ENCODE data around the gene ITK.
"Not testable (repeated sequence)": the region's sequence is repeated elsewhere in the genome, so short reads cannot be mapped to it uniquely, and the experiment has no call there.

The ITK gene

DNA sequence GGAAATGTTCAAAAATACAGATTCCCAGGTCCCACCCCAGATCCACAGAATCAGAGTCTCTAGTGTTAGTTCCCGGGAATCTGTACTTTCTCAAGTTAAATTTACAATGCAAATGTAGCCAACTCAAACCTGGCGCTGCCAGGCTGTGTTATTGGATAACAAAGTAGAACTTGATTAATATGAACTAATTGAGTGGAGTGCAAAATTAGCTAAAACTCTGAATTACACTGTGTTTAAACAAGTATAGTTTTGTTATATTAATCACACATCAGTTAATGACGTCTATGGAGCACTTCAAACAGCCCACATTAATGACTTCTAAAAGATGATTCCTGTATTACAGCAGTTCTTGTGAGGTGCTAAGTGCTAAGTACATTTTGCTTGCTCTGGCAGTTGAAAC is 52.9 kb downstream of the ITK start:
- Histone ChIP-seq H3K9ac (no peak overlapping the region), H4K20me1 (no peaks in the 10 kb centered on the region)

DNA sequence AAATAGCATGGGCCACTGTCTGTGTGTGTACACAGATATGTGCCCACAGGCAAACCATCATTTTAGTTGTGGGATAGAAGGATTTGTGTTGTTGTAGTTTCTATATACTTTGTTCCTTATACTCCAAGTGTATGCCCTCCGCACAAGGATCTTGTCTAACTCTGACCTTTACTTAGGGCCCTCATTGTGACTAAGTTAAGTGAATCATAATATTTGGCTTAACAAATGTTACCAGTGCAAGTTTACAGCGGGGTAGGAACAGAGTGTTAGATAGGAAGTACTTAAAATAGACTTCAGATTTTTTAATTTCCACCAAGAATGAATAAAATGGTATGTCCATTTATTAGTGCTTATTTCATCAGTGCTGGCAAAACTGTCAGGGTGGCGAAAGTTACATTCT is 55.8 kb downstream of the ITK start:
- no peak for TF ChIP-seq Cebpa-rat (IDR thresholded peaks at IDR 0.05)
- H3K27me3 ChIP-seq = no peaks in the 10 kb centered on the region
- no peak overlapping the region for H3K9ac ChIP-seq
- no peak overlapping the region for H3K4me2 ChIP-seq
- no peaks in the 10 kb centered on the region for H3K9me3 ChIP-seq
- H3K4me3 ChIP-seq = no peak overlapping the region
- no peaks in the 10 kb centered on the region for H4K20me1 ChIP-seq
- no peaks in the 10 kb centered on the region for H3K36me3 ChIP-seq
- H3K27ac ChIP-seq = no peak overlapping the region
- no peaks in the 10 kb centered on the region for H3K4me1 ChIP-seq

More for the DNA sequence above, 52.9 kb downstream of the ITK start:
- Histone ChIP-seq H3K9me3 (no peaks in the 10 kb centered on the region), H3K27me3 (no peaks in the 10 kb centered on the region), H3K4me1 (no peaks in the 10 kb centered on the region), H3K27ac (no peak overlapping the region), H3K4me3 (no peak overlapping the region), H3K4me2 (no peak overlapping the region), H3K36me3 (no peaks in the 10 kb centered on the region)
- TF ChIP-seq Cebpa-rat (IDR thresholded peaks at IDR 0.05) = no peak

DNA sequence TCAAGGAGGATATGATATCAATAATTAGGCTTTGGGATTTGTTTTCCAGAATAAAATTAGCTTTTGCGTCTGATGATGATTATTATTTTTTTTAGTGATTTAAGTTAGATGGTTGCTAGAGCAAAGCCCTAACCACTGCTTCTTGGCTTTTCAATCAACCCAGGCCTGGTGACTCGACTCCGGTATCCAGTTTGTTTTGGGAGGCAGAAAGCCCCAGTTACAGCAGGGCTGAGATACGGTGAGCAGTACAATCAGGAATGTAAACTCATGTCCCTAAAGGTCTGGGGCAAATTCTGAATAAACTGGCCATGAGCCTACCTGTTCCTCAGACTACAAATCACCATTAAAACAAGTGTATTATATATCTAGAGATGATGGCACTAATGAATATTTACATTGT is 60.8 kb downstream of the ITK start:
- Histone ChIP-seq H3K9ac (no peak overlapping the region), H3K27ac (no peak overlapping the region), H3K4me1 (no peaks in the 10 kb centered on the region), H3K4me2 (no peak overlapping the region), H3K27me3 (no peaks in the 10 kb centered on the region), H4K20me1 (no peaks in the 10 kb centered on the region), H3K9me3 (no peaks in the 10 kb centered on the region), H3K4me3 (no peak overlapping the region), H3K36me3 (no peaks in the 10 kb centered on the region)
- TF ChIP-seq Cebpa-rat (IDR thresholded peaks at IDR 0.05) = no peak

DNA sequence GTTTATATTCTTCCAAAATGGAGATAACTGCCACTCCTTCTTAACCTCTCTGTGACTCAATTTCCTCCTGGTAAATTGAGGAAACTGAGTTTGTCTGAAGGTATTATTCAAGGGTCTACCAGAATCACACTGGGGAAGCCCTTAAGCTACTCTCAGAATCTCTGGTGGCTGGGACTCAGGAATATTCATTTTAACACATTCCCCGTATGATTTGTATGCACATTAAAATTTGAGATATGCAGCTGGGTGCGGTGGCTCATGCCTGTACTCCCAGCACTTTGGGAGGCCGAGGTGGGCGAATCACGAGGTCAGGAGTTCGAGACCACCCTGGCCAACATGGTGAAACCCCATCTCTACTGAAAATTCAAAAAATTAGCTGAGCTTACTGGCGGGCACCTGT is 64.1 kb downstream of the ITK start:
- H3K9ac ChIP-seq, H4K20me1 ChIP-seq, H3K9me3 ChIP-seq, H3K36me3 ChIP-seq, H3K27me3 ChIP-seq, H3K27ac ChIP-seq, H3K4me3 ChIP-seq, H3K4me1 ChIP-seq, H3K4me2 ChIP-seq: not testable (repeated sequence)

DNA sequence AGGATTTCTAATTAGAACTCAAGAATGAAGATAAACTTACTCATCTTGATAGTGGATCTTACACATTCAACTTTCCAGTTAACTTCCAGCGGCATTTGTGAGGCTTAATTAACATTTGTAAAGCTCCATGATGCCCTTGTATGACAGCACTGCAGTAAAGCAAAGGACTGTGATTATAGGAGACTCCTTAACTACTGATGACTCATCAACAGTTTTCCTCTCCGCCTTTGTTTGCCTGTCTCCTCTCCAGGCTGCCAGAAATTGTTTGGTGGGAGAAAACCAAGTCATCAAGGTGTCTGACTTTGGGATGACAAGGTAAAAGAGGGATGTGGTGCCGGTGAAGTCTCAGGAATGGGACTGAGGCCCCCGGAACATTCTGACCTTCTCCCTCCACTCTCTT is 64.8 kb downstream of the ITK start:
- Histone ChIP-seq H3K36me3 (no peaks in the 10 kb centered on the region), H3K27me3 (no peaks in the 10 kb centered on the region), H4K20me1 (no peaks in the 10 kb centered on the region), H3K4me3 (no peak overlapping the region), H3K9me3 (no peaks in the 10 kb centered on the region), H3K4me1 (no peaks in the 10 kb centered on the region), H3K9ac (no peak overlapping the region), H3K4me2 (no peak overlapping the region), H3K27ac (no peak overlapping the region)
- TF ChIP-seq Cebpa-rat (IDR thresholded peaks at IDR 0.05) = no peak

DNA sequence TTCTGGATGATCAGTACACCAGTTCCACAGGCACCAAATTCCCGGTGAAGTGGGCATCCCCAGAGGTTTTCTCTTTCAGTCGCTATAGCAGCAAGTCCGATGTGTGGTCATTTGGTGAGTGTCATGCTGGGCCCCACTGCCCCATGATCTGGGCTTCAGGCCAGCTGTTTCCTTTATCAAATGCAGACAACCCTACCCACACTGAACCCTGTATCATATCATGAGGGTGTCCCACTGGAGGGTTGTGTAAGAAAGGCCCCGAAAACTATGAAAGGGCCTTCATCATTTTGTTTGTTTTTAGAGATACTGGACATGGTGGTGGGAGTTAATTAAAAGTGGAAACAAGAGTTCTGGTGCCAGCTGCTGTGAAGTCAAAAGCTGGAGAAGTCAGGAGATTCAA is 65.2 kb downstream of the ITK start:
- Histone ChIP-seq H3K4me3 (no peak overlapping the region), H3K9me3 (no peaks in the 10 kb centered on the region), H3K4me2 (no peak overlapping the region), H3K4me1 (no peaks in the 10 kb centered on the region), H3K27ac (no peak overlapping the region), H3K36me3 (no peaks in the 10 kb centered on the region), H4K20me1 (no peaks in the 10 kb centered on the region), H3K27me3 (no peaks in the 10 kb centered on the region), H3K9ac (no peak overlapping the region)
- no peak for TF ChIP-seq Cebpa-rat (IDR thresholded peaks at IDR 0.05)

DNA sequence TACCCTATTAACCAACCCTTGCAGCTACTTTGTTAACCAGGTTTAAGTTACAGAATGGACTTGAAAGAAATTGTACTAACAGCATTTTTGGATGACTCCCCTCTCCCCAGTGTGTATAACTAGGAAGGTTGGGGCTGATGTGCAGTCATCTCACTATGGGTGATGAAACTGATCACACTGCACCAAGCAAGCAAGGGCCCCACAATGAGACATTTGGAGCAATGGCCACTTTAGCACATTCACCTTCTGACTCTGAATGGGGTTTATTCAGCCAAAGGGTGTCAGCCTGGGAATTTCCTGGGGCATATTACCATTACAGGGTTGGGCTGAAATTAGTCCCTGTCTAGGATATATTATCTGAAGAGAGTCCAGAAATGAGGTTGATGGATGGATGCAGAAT is 66.6 kb downstream of the ITK start:
- Histone ChIP-seq H3K9ac (no peak overlapping the region), H3K27me3 (no peaks in the 10 kb centered on the region), H4K20me1 (no peaks in the 10 kb centered on the region), H3K27ac (no peak overlapping the region), H3K4me1 (peaks cover 3% of the 10 kb centered on the region), H3K4me2 (no peak overlapping the region), H3K4me3 (no peak overlapping the region), H3K36me3 (no peaks in the 10 kb centered on the region), H3K9me3 (no peaks in the 10 kb centered on the region)
- TF ChIP-seq Cebpa-rat (IDR thresholded peaks at IDR 0.05) = no peak

DNA sequence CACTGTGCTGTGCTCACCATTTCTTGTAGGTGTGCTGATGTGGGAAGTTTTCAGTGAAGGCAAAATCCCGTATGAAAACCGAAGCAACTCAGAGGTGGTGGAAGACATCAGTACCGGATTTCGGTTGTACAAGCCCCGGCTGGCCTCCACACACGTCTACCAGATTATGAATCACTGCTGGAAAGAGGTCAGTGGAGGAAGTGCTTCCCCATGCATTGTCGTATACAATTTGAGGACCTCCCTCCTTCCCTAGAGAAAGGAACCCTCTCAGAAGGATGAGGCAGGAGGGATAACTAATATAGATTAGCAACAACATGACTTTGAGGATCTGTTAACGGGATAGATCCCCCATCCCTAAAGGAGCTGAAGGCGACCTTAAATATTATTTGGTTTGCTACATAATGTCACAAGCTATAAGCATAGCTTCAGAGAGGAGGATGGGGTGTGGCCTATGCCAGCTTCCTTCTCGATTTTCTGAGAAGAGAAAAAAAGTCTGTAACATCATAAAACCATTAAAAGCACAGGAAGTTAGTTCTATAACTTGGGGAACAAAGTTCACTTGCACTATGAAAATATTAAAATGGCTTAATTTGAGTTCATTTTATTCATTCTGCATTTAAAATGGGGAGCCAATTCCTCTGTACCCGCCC is 68.3 kb downstream of the ITK start:
- Histone ChIP-seq H3K27me3 (no peaks in the 10 kb centered on the region), H3K4me3 (no peak overlapping the region), H3K27ac (no peak overlapping the region), H3K36me3 (no peaks in the 10 kb centered on the region), H3K9me3 (no peaks in the 10 kb centered on the region), H4K20me1 (no peaks in the 10 kb centered on the region), H3K9ac (no peak overlapping the region), H3K4me1 (peaks cover 20% of the 10 kb centered on the region), H3K4me2 (no peak overlapping the region)
- no peak for TF ChIP-seq Cebpa-rat (IDR thresholded peaks at IDR 0.05)

DNA sequence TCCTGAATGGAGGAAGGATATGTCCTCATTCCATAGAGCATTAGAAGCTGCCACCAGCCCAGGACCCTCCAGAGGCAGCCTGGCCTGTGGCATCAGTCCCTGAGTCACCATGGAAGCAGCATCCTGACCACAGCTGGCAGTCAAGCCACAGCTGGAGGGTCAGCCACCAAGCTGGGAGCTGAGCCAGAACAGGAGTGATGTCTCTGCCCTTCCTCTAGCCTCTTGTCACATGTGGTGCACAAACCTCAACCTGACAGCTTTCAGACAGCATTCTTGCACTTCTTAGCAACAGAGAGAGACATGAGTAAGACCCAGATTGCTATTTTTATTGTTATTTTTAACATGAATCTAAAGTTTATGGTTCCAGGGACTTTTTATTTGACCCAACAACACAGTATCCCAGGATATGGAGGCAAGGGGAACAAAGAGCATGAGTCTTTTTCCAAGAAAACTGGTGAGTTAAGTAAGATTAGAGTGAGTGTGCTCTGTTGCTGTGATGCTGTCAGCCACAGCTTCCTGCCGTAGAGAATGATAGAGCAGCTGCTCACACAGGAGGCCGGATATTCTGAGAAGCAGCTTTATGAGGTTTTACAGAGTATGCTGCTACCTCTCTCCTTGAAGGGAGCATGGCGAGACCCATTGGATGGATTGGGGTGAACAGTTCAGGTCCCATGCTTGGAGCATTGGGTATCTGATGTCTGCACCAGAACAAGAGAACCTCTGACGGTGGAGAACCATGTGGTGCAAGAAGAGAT is 72.2 kb downstream of the ITK start:
- H3K9ac ChIP-seq = peak overlapping the region; percentile 56; the same call in 1 of the 2 replicates
- TF ChIP-seq Cebpa-rat (IDR thresholded peaks at IDR 0.05) = no peak
- no peak overlapping the region; the same call in 1 of the 2 replicates for H3K4me3 ChIP-seq
- H3K27me3 ChIP-seq = no peaks in the 10 kb centered on the region
- no peaks in the 10 kb centered on the region for H4K20me1 ChIP-seq
- H3K27ac ChIP-seq = peak overlapping the region; percentile 71
- peaks cover 3% of the 10 kb centered on the region; the same call in 1 of the 2 replicates for H3K9me3 ChIP-seq
- peaks cover 30% of the 10 kb centered on the region for H3K4me1 ChIP-seq
- peak overlapping the region; percentile 85 for H3K4me2 ChIP-seq
- no peaks in the 10 kb centered on the region for H3K36me3 ChIP-seq

DNA sequence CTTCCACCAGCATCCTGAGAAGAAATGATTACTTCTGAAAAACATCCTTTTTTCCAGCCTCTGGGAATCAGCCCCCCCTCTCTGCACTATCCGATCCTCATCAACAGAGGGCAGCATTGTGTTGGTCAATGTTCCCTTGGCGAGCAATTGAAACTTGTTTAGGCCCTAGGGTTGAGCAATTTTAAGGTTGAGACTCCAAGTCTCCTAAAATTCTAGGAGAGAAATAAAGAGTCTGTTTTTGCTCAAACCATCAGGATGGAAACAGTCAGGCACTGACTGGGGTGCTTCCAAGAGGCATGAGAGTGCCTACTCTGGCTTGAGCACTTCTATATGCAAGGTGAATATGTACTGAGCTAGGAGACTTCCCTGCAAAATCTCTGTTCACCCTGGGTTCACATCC is 72.9 kb downstream of the ITK start:
- Histone ChIP-seq H3K36me3 (no peaks in the 10 kb centered on the region), H3K4me3 (no peak overlapping the region), H3K4me2 (peak overlapping the region; percentile 85), H3K27ac (peak overlapping the region; percentile 71), H3K9me3 (peaks cover 9% of the 10 kb centered on the region), H4K20me1 (no peaks in the 10 kb centered on the region), H3K9ac (no peak overlapping the region), H3K27me3 (no peaks in the 10 kb centered on the region), H3K4me1 (peaks cover 30% of the 10 kb centered on the region)
- no peak for TF ChIP-seq Cebpa-rat (IDR thresholded peaks at IDR 0.05)

Measured in BLaER1 (cell line).